Measurements from ENCODE around the gene RAB3C. TPM values are rescaled to one million over a fixed set of nuclear protein-coding genes. Genes with fewer than 3 reads are reported as not detected.
"Not testable (repeated sequence)": the region's sequence is repeated elsewhere in the genome, so short reads cannot be mapped to it uniquely, and the experiment has no call there.

RAB3C gene
- total RNA-seq, 1 donor from 2014 or later: not detected

- no peak overlapping the region for H3K27ac Mint-ChIP-seq (ENCODE audit: unreplicated experiment)
- no peaks in the 10 kb centered on the region for H3K36me3 Mint-ChIP-seq (ENCODE audit: low read depth)
Observed at GRCh38 chr5:58565033-58565432, 17.8 kb upstream of the RAB3C start.

GRCh38 chr5:58571501-58571900, 11.4 kb upstream of the RAB3C start:
- no peak for TF ChIP-seq CTCF (IDR thresholded peaks at IDR 0.05)
- H3K9me3 Mint-ChIP-seq (ENCODE audit: low read depth): peaks cover 3% of the 10 kb centered on the region
- no peak for DNase-seq (ENCODE audit: low spot score)
- no peaks in the 10 kb centered on the region for H3K36me3 Mint-ChIP-seq (ENCODE audit: low read depth)
- H3K4me1 Mint-ChIP-seq (ENCODE audit: low read depth): no peaks in the 10 kb centered on the region
- H3K27me3 Mint-ChIP-seq (ENCODE audit: low read depth): peaks cover 9% of the 10 kb centered on the region
- no peak overlapping the region for H3K4me3 Mint-ChIP-seq (ENCODE audit: unreplicated experiment)
- no peak overlapping the region for H3K27ac Mint-ChIP-seq (ENCODE audit: unreplicated experiment)

More at GRCh38 chr5:58565033-58565432, 17.8 kb upstream of the RAB3C start:
- no peaks in the 10 kb centered on the region for H3K4me1 Mint-ChIP-seq (ENCODE audit: low read depth)
- no peak overlapping the region for H3K4me3 Mint-ChIP-seq (ENCODE audit: unreplicated experiment)
- TF ChIP-seq CTCF (IDR thresholded peaks at IDR 0.05): no peak
- no peaks in the 10 kb centered on the region for H3K9me3 Mint-ChIP-seq (ENCODE audit: low read depth)
- DNase-seq (ENCODE audit: low spot score): no peak
- peaks cover 8% of the 10 kb centered on the region for H3K27me3 Mint-ChIP-seq (ENCODE audit: low read depth)

- not testable (repeated sequence) for DNase-seq (ENCODE audit: low spot score); H3K36me3 Mint-ChIP-seq (ENCODE audit: low read depth); H3K4me1 Mint-ChIP-seq (ENCODE audit: low read depth); H3K27me3 Mint-ChIP-seq (ENCODE audit: low read depth); H3K27ac Mint-ChIP-seq (ENCODE audit: unreplicated experiment); H3K4me3 Mint-ChIP-seq (ENCODE audit: unreplicated experiment); H3K9me3 Mint-ChIP-seq (ENCODE audit: low read depth)
Observed at GRCh38 chr5:58572973-58573372, 9.9 kb upstream of the RAB3C start.

GRCh38 chr5:58579781-58580180, 3.1 kb upstream of the RAB3C start:
- Mint-ChIP-seq H3K9me3 (ENCODE audit: low read depth) (peaks cover under 1% of the 10 kb centered on the region), H3K4me3 (ENCODE audit: unreplicated experiment) (no peak overlapping the region), H3K27me3 (ENCODE audit: low read depth) (peaks cover 29% of the 10 kb centered on the region), H3K36me3 (ENCODE audit: low read depth) (no peaks in the 10 kb centered on the region), H3K27ac (ENCODE audit: unreplicated experiment) (no peak overlapping the region), H3K4me1 (ENCODE audit: low read depth) (peaks cover 17% of the 10 kb centered on the region)
- DNase-seq (ENCODE audit: low spot score): no peak
- TF ChIP-seq CTCF (IDR thresholded peaks at IDR 0.05): no peak

GRCh38 chr5:58582019-58582802, 664 bp upstream of the RAB3C start:
- no peak for DNase-seq (ENCODE audit: low spot score)
- Mint-ChIP-seq H3K4me3 (ENCODE audit: unreplicated experiment) (peak overlapping the region; percentile 88), H3K27ac (ENCODE audit: unreplicated experiment) (no peak overlapping the region), H3K4me1 (ENCODE audit: low read depth) (peaks cover 17% of the 10 kb centered on the region), H3K27me3 (ENCODE audit: low read depth) (peaks cover 37% of the 10 kb centered on the region), H3K36me3 (ENCODE audit: low read depth) (no peaks in the 10 kb centered on the region), H3K9me3 (ENCODE audit: low read depth) (no peaks in the 10 kb centered on the region)
- no peak for TF ChIP-seq CTCF (IDR thresholded peaks at IDR 0.05)

- no peak for DNase-seq (ENCODE audit: low spot score)
- no peaks in the 10 kb centered on the region for H3K9me3 Mint-ChIP-seq (ENCODE audit: low read depth)
- H3K27ac Mint-ChIP-seq (ENCODE audit: unreplicated experiment): no peak overlapping the region
- no peaks in the 10 kb centered on the region for H3K36me3 Mint-ChIP-seq (ENCODE audit: low read depth)
- TF ChIP-seq CTCF (IDR thresholded peaks at IDR 0.05): no peak
- no peak overlapping the region for H3K4me3 Mint-ChIP-seq (ENCODE audit: unreplicated experiment)
- H3K27me3 Mint-ChIP-seq (ENCODE audit: low read depth): peaks cover 4% of the 10 kb centered on the region
- no peaks in the 10 kb centered on the region for H3K4me1 Mint-ChIP-seq (ENCODE audit: low read depth)
Observed at GRCh38 chr5:58595952-58596351, 13.1 kb downstream of the RAB3C start.

Data from chondrocyte (in vitro differentiated cells).